Daoy (cell line): Measurements from ENCODE around the gene IKZF1. TPM values are rescaled to one million over a fixed set of nuclear protein-coding genes. Genes with fewer than 3 reads are reported as not detected.

ENCODE experiments used
- DNase-seq: peaks from one replicate; pipeline ENCODE4 v3.0.0-alpha.2; 2015; ENCODE audit warnings: low read depth
- total RNA-seq: library from RNA; depleted of rRNA; stranded (reverse); fragments of >200 nt; shearing (Covaris generic); gene quantifications from 2 replicates; pipeline ENCODE4 v1.2.3, GENCODE V29; 2014

The IKZF1 gene
- total RNA-seq, 1 experiment from 2014 or later: 4.2 TPM

GRCh38 chr7:50409856-50410745, 105.6 kb downstream of the IKZF1 start:
- DNase-seq: no peak

GRCh38 chr7:50411332-50411731, 106.8 kb downstream of the IKZF1 start:
- DNase-seq: no peak

GRCh38 chr7:50412973-50413372, 108.5 kb downstream of the IKZF1 start:
- no peak for DNase-seq

GRCh38 chr7:50413561-50413960, 109.0 kb downstream of the IKZF1 start:
- DNase-seq: no peak

- no peak for DNase-seq
Observed at GRCh38 chr7:50415844-50416364, 111.4 kb downstream of the IKZF1 start.

- DNase-seq: no peak
Observed at GRCh38 chr7:50416527-50417182, 112.1 kb downstream of the IKZF1 start.

- DNase-seq: peak; percentile 91
Observed at GRCh38 chr7:50418086-50418515, 113.6 kb downstream of the IKZF1 start.

- no peak for DNase-seq
Observed at GRCh38 chr7:50418526-50419290, 114.2 kb downstream of the IKZF1 start.

GRCh38 chr7:50421043-50421442, 116.5 kb downstream of the IKZF1 start:
- DNase-seq: no peak

- no peak for DNase-seq
Observed at GRCh38 chr7:50422858-50423257, 118.3 kb downstream of the IKZF1 start.

- no peak for DNase-seq
Observed at GRCh38 chr7:50423860-50424259, 119.3 kb downstream of the IKZF1 start.

- DNase-seq: no peak
Observed at GRCh38 chr7:50425318-50425717, 120.8 kb downstream of the IKZF1 start.

GRCh38 chr7:50426280-50427045, 121.9 kb downstream of the IKZF1 start:
- DNase-seq: no peak

GRCh38 chr7:50427518-50427917, 123.0 kb downstream of the IKZF1 start:
- DNase-seq: no peak

- no peak for DNase-seq
Observed at GRCh38 chr7:50428911-50429310, 124.4 kb downstream of the IKZF1 start.

GRCh38 chr7:50431316-50431715, 126.8 kb downstream of the IKZF1 start:
- no peak for DNase-seq

GRCh38 chr7:50431722-50432305, 127.3 kb downstream of the IKZF1 start:
- no peak for DNase-seq

GRCh38 chr7:50436133-50436806, 131.8 kb downstream of the IKZF1 start:
- peak; percentile 94 for DNase-seq

- DNase-seq: peak; percentile 95
Observed at GRCh38 chr7:50446542-50446960, 142.0 kb downstream of the IKZF1 start.

- DNase-seq: no peak
Observed at GRCh38 chr7:50448823-50449222, 144.3 kb downstream of the IKZF1 start.
